ENCODE results near the gene POU3F1.

Gene POU3F1

GRCh38 chr1:38050397-38051078 lies 3.9 kb upstream of the POU3F1 start:
- no peak overlapping the region for H3K4me3 ChIP-seq (ENCODE audit: low read length)
- no peak for DNase-seq (ENCODE audit: low read depth)
- TF ChIP-seq CTCF (conservative IDR thresholded peaks at IDR 0.05; ENCODE audit: low read depth, low read length), result no peak

- DNase-seq (ENCODE audit: low read depth), result no peak
- peak overlapping the region; percentile 21 for H3K4me3 ChIP-seq (ENCODE audit: low read length)
- TF ChIP-seq CTCF (conservative IDR thresholded peaks at IDR 0.05; ENCODE audit: low read depth, low read length), result no peak
Measured at GRCh38 chr1:38047603-38048141, 1.1 kb upstream of the POU3F1 start.

GRCh38 chr1:38046884-38047602 lies 450 bp upstream of the POU3F1 start:
- no peak for DNase-seq (ENCODE audit: low read depth)
- TF ChIP-seq CTCF (conservative IDR thresholded peaks at IDR 0.05; ENCODE audit: low read depth, low read length), result no peak
- H3K4me3 ChIP-seq (ENCODE audit: low read length), result peak overlapping the region; percentile 35

- DNase-seq (ENCODE audit: low read depth), result no peak
- no peak for TF ChIP-seq CTCF (conservative IDR thresholded peaks at IDR 0.05; ENCODE audit: low read depth, low read length)
- no peak overlapping the region for H3K4me3 ChIP-seq (ENCODE audit: low read length)
Measured at GRCh38 chr1:38045401-38046332, 926 bp downstream of the POU3F1 start.

GRCh38 chr1:38044221-38045215 lies 2.1 kb downstream of the POU3F1 start:
- DNase-seq (ENCODE audit: low read depth), result no peak
- TF ChIP-seq CTCF (conservative IDR thresholded peaks at IDR 0.05; ENCODE audit: low read depth, low read length), result no peak
- H3K4me3 ChIP-seq (ENCODE audit: low read length), result peak overlapping the region; percentile 22
